Measurements from ENCODE around the gene SLC6A6.

DNA sequence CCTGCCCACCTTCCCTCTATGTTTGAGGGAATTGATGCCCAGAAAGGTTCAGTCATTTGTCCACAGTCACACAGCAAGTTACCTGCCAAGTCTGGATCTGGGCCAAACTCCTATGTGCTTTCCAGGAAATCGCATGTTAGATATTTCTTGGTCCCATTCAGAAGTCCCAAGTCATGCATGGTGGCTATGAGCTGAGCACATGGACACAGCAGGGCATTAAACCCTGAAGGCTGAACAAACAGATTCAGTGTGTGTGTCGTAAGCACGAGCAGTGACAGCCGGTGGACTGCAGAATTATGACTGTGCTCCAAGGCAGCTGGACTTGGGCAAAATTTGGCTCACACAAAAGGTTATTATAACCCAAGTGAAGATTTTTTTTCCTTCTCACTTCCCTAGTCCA, 11.4 kb upstream of the SLC6A6 start:
- TF ChIP-seq, protein P1, sequence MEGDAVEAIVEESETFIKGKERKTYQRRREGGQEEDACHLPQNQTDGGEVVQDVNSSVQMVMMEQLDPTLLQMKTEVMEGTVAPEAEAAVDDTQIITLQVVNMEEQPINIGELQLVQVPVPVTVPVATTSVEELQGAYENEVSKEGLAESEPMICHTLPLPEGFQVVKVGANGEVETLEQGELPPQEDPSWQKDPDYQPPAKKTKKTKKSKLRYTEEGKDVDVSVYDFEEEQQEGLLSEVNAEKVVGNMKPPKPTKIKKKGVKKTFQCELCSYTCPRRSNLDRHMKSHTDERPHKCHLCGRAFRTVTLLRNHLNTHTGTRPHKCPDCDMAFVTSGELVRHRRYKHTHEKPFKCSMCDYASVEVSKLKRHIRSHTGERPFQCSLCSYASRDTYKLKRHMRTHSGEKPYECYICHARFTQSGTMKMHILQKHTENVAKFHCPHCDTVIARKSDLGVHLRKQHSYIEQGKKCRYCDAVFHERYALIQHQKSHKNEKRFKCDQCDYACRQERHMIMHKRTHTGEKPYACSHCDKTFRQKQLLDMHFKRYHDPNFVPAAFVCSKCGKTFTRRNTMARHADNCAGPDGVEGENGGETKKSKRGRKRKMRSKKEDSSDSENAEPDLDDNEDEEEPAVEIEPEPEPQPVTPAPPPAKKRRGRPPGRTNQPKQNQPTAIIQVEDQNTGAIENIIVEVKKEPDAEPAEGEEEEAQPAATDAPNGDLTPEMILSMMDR (IDR thresholded peaks at IDR 0.05; ENCODE audit: low read length) = no peak
- no peak for TF ChIP-seq EZH2 (IDR thresholded peaks at IDR 0.05; ENCODE audit: borderline replicate concordance, low read length)

Data from OCI-LY1 (cell line).